GM12891 (cell line): Measurements from ENCODE around the gene CTSF.

Experiments
- POLR2A ChIP-seq: IDR thresholded peaks from 2 replicates; pipeline ENCODE4 v1.6.1; 2011; ENCODE audit warnings: low read depth, low read length, control low read depth
- POU2F2 ChIP-seq: IDR thresholded peaks from 2 replicates; pipeline ENCODE4 v1.6.1; 2011; ENCODE audit warnings: low read depth, mild to moderate bottlenecking, control low read depth, low read length, moderate library complexity
- SPI1 ChIP-seq: IDR thresholded peaks from 2 replicates; pipeline ENCODE4 v1.6.1; 2011; ENCODE audit warnings: low read depth, low read length, control low read depth

- TF ChIP-seq POLR2A (no peak), POU2F2 (no peak), SPI1 (no peak)
These were observed 12.3 kb downstream of the CTSF start for GRCh38 chr11:66556086-66556485.
